Kasumi-1 (cell line): ENCODE results near the gene PFKFB3.
A peak's percentile ranks its signal among the peaks of the same experiment; 100 is the strongest.
"Not testable (repeated sequence)": the region's sequence is repeated elsewhere in the genome, so short reads cannot be mapped to it uniquely, and the experiment has no call there.

Experiments used
- DNase-seq, 2 experiments: peaks; one replicate each; lab custom pipeline; 2025; lab: John Stamatoyannopoulos, UW

Gene PFKFB3

DNA sequence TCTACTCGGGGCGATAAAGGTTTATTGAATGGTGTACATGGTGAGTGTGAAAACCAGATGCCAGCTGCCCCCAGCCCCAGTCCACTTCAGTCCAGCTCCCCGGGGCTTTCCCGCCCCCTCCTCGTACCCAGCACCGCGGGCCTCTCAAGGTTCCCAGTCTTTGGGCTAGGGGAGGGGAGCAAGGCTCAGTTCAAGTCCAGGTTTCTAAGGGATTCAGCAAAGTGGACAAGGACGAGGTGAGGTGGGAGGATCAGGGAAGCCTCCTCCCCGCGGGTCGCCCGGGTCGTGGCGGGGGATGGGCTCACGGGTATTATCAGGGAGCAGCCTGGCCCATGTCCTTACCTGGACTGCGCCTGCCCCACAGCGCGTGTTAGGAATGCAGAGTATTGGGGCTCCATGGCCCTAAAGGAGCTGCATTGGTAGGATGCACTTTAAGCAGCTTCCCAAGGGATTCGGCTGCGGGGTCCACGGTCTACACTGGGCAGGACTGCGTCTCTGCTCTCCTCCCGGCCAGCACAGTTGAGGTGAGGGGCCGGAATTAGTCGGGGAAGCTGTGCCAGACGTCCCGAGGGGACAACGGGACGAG lies 541 bp upstream of the PFKFB3 start:
- DNase-seq: no peak

GRCh38 chr10:6203331-6204062 lies 765 bp downstream of the PFKFB3 start:
- peak; percentile 58 to 73 for DNase-seq

DNA sequence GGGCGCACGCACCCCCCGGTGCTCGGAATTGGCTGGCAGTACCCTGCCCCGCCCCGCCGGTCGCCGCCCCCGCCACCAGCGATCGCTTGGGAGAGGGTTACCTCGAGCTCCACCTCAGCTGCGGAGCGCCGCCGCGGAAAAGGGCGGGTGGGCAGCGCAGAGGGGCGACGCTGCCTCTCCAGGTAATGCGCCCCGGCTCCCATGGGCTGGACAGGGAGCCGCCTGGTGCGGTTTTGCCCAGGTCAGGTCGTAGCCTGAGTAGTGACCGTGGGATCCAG lies 1.3 kb downstream of the PFKFB3 start:
- DNase-seq: no peak

DNA sequence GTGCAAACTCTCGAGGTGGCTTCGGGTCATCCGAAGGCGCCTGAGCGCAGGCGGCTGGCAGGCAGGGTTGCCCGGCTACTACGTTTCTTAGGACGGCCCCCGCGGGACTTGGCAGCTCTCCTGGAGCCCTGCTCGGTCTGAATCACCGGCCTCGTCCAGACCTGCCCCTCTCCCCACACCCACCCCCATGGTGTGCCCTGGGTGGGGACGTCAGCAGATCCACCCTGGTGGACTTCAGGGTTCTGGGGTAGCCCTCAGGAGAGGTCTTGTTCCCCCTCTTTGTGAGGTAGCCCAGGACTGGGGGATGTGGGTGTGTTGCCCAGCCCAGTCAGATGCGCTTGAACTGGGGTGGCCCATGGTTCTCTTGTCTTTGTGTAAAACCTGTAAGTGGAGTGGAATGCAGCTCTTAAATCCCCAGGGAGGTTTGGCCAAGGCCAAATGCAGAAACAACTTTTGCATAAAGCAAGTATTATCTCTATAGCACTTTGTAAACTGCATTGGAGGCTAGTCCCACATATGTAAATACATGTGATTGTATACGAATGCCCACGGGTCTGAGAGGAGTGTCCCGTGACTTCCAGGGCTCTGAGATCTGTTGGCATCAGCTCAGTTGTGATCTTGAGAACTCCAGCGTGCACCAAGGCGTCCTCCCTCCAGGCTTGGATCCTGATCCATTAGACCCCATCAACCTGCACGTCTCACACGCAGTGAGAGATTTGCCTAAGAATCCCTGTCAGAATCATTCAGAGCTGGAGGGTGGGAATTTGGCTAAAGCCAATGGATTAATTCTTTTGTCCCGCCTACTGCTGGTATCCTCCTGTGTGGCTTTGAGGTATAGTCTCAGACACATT lies 1.8 kb downstream of the PFKFB3 start:
- no peak for DNase-seq

GRCh38 chr10:6206486-6206885 lies 3.8 kb downstream of the PFKFB3 start:
- DNase-seq: not testable (repeated sequence)

DNA sequence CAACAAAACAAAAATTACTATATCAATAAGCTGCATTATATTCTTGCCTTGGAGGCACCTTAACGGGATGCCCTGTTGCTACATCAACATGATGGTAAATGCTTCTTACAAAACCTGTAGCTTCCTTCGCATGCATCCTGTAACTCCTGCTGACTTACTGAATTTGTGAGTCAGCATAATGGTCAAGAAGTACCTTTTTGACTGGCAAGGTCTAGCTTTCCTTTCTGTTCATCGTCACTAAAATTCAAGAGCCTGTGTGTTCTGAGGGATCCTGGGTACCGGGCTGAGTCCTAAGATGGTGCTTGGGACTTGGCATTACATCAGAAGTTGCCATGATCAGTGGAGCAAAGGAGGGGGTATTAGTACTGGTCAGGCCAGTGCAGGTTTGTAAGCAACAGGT lies 4.9 kb downstream of the PFKFB3 start:
- no peak for DNase-seq

DNA sequence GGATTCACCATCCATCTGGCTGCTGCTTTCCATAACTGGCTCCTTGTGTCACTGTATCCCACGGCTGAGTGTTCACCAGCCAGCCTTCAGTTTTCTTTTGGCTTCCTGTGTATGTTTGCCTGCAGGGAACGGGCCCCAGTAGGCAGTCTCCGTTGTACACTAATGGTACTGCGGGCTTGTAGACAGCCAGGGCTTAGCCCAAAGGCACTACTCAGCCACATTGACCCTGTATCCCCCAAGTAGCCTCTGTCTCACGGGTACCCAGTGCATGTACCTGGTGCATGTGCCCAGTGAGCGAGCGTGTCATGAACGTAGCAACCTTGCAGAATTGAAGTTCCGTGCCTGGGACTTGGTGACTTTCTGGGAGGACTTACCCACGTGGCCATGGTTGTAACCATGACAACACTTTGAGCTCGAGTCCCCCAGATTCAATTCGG lies 6.1 kb downstream of the PFKFB3 start:
- no peak for DNase-seq

GRCh38 chr10:6211341-6211670 lies 8.6 kb downstream of the PFKFB3 start:
- no peak for DNase-seq

GRCh38 chr10:6211671-6212635 lies 9.2 kb downstream of the PFKFB3 start:
- no peak for DNase-seq

GRCh38 chr10:6212806-6213205 lies 10.1 kb downstream of the PFKFB3 start:
- DNase-seq: no peak

DNA sequence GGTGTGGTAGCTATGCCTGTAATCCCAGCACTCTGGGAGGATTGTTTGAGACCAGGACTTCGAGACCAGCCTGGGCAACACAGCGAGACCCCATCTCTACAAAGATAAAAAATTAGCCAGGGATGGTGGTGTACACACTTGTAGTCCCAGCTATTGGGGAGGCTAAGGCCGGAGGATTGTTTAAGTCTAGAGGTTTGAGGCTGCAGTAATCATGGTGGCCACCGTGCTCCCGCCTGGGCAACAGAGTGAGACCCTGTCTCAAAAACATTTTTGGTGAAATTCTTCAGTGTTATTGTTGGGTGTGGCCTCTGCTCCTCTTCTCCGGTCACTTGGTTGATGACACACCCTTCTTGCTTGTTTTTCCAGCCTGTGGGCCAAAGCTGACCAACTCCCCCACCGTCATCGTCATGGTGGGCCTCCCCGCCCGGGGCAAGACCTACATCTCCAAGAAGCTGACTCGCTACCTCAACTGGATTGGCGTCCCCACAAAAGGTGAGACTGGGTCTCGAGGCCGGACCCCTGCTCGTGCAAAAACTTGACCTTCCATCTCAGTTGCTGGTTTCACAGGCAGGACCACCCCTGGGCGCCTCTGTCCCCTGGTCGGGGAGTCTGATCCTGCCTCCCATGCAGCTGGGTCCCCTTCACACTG lies 10.6 kb downstream of the PFKFB3 start:
- DNase-seq: no peak

- no peak for DNase-seq
These were observed 11.2 kb downstream of the PFKFB3 start for GRCh38 chr10:6213908-6214307.

GRCh38 chr10:6214612-6215011 lies 11.9 kb downstream of the PFKFB3 start:
- DNase-seq: no peak

- DNase-seq: no peak
These were observed 12.5 kb downstream of the PFKFB3 start for GRCh38 chr10:6215241-6215640.

DNA sequence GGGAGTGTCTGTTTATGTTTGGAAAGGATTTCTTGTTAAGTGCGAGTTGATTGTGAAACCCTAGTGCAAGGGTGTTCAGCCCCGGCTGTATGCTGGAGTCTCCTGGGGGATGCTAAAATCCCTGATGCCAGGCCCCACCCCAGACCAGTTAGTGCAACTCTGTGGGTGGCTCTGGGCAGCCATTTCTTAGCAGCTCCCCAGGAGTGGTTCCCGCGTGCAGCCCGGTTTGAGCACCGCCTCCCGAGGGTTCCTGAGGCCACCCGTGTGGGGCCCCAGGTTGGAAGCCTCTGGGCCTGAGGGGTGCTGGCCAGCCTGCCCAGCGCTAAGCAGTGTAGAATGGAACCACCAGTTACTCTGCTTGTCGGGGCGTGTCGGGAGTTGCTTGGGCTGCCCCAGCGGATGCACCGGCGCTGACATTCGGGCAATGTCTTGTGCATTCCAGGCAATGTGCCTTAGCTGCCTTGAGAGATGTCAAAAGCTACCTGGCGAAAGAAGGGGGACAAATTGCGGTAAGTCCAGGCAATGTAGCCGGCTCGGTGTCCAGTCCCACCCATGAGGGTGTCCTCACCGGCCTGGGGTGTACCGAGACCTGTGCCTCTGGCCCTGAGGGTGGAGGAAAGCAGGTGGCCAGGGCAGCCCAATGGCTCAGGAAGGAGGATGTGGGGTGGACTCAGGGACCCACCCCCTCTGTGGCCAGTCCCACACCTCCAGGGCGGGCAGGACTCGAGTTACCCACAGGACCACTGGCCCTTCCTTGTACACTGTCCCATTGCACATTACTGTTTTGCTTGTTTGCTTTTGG lies 13.2 kb downstream of the PFKFB3 start:
- DNase-seq: no peak

DNA sequence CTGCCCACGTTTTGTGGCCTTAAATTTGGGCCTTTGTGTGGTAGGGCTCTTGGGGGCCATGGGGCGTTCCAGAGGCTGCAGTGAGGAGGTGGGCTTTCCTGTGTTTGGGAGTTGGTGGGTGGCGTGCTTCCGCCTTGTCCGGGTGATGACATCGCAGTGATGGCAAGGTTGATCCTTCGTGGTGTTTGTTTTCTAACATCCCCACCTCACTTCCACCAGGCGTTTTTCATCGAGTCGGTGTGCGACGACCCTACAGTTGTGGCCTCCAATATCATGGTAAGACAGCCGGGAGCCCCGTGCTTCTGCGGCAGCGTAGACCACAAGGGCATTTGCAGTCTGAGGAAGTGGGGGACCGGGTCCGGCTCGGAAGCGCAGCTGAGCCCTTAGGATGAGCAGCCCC lies 14.2 kb downstream of the PFKFB3 start:
- DNase-seq: no peak

- no peak for DNase-seq
These were observed 14.9 kb downstream of the PFKFB3 start for GRCh38 chr10:6217611-6218010.

- DNase-seq: no peak
These were observed 16.2 kb downstream of the PFKFB3 start for GRCh38 chr10:6218692-6219493.

DNA sequence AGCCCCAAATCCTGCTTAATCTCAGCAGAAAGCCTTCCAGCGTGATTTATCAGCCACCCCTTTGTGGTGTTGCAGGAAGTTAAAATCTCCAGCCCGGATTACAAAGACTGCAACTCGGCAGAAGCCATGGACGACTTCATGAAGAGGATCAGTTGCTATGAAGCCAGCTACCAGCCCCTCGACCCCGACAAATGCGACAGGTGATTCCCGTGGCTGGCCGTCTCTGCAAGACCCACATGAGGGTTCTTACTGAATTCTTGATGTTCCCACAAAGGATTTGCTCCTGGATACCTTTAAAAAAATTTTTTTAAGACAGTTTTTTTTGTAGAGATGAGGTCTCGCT lies 16.7 kb downstream of the PFKFB3 start:
- DNase-seq: no peak
